ENCODE measurements around the gene SYNM. TPM values are rescaled to one million over a fixed set of nuclear protein-coding genes. Genes with fewer than 3 reads are reported as not detected.

SYNM gene
- total RNA-seq, 4 donors from 2014 or later, result 1,866 to 2,563 (median 2,454) TPM

DNA sequence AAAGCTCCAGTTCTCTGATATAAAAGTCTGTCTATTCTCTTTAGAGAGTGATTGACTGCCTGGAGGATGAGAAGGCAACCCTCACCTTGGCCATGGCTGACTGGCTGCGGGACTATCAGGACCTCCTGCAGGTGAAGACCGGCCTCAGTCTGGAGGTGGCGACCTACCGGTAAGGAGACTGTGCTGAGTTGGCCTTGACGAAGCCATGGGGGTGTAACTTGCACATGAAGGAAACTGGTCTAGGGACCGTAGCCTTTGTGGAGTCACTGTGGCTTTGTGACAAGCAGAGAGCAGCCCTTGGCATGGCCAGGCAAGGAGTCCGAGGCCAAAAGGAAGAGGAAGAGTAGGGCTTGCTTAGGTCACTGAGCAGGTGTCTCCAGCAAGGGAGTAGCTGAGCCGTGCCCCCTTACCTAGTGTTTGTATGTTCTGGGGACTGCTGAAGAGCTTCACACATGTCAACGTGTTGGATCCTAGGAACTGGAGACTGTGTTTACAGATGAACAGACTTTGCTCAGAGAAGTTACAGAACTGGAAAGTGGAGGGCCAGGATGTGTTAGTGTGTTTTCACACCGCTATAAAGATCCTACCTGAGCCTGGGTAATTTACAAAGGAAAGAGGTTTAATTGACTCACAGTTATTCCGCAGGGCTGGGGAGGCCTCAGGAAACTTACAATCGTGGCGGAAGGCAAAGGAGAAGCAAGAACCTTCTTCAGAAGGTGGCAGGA is 8.8 kb downstream of the SYNM start:
- 62% methylated on average over 13 of the region's 13 CpGs for WGBS
- H3K4me1 ChIP-seq, result peaks cover 65 to 100% (median 95%) of the 10 kb centered on the region in 4 donors
- DNase-seq (ENCODE audit: extremely low spot score), result no peak

DNA sequence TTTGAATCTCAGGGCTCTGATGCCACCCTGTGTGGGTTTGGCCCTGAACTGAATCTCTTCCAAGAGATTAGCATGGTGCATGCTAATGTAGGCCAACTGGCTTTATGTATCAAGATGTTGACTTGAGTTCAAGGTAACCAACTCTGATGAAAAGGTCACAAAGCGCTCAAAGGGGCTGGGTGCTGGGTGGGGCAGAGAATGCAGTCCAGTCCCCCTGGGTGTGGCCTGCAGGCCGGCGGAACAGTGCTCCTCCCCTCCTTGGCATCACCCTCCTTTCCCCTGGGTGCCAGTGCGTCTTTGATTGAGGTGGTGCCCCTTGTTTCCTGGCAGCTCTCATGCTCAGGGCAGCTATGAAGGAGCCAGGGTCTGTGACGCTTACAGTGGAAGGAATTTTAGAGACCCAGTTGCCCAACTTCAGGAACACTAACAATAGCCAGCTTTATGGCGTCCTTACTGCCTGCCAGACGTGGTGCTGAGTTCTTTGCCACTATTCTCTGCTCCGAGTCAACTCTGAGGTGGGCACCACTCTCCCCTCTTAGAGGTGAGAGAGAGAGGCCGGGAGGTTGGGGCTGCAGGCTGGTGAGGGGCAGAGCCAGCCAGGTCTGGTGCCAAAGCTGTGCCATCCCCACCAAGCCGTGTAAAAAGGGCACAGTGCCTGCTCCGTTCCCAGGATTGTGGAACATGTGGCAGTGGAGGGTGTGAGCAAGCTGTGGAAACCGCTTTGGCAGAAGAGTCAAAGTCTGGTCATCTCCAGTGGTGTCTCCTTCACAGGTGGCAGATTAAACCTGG is 9.8 kb downstream of the SYNM start:
- WGBS, result 49% methylated on average over 9 of the region's 12 CpGs
- Histone ChIP-seq H3K4me3 (peak overlapping the region in 1 of 4 donors; percentile 77), H3K4me1 (peaks cover 65 to 100% (median 98%) of the 10 kb centered on the region in 4 donors), H3K9me3 (no peaks in the 10 kb centered on the region), H3K36me3 (peaks cover 20 to 68% (median 50%) of the 10 kb centered on the region in 4 donors), H3K27ac (replicated peaks in 1 of 4) (peak overlapping the region; percentile 97 to 98 (median 98)), H3K27me3 (no peaks in the 10 kb centered on the region)
- no peak for DNase-seq (ENCODE audit: extremely low spot score)
- TF ChIP-seq POLR2AphosphoS5 (IDR thresholded peaks at IDR 0.05) (peak; percentile 36 to 85), EP300 (IDR thresholded peaks at IDR 0.05) (peak; percentile 68), POLR2A (IDR thresholded peaks at IDR 0.05; ENCODE audit: low read depth) (no peak)
- TF ChIP-seq, protein P1, sequence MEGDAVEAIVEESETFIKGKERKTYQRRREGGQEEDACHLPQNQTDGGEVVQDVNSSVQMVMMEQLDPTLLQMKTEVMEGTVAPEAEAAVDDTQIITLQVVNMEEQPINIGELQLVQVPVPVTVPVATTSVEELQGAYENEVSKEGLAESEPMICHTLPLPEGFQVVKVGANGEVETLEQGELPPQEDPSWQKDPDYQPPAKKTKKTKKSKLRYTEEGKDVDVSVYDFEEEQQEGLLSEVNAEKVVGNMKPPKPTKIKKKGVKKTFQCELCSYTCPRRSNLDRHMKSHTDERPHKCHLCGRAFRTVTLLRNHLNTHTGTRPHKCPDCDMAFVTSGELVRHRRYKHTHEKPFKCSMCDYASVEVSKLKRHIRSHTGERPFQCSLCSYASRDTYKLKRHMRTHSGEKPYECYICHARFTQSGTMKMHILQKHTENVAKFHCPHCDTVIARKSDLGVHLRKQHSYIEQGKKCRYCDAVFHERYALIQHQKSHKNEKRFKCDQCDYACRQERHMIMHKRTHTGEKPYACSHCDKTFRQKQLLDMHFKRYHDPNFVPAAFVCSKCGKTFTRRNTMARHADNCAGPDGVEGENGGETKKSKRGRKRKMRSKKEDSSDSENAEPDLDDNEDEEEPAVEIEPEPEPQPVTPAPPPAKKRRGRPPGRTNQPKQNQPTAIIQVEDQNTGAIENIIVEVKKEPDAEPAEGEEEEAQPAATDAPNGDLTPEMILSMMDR (IDR thresholded peaks at IDR 0.05), result no peak
- intact Hi-C loops (cut with DNase I), result no loop called here

More for the DNA sequence above, 8.8 kb downstream of the SYNM start:
- TF ChIP-seq, protein P1 (IDR thresholded peaks at IDR 0.05), result no peak
- TF ChIP-seq POLR2AphosphoS5 (IDR thresholded peaks at IDR 0.05), result peak; percentile 44 to 82
- H3K36me3 ChIP-seq, result peaks cover 11 to 66% (median 45%) of the 10 kb centered on the region in 4 donors
- peak overlapping the region in 3 of 4 donors; percentile 77 to 91 (median 88) for H3K4me3 ChIP-seq
- no peaks in the 10 kb centered on the region for H3K9me3 ChIP-seq
- H3K27me3 ChIP-seq, result no peaks in the 10 kb centered on the region
- peak overlapping the region; percentile 97 to 98 (median 98) for H3K27ac ChIP-seq (replicated peaks in 1 of 4)
- intact Hi-C loops (cut with DNase I), result no loop called here

DNA sequence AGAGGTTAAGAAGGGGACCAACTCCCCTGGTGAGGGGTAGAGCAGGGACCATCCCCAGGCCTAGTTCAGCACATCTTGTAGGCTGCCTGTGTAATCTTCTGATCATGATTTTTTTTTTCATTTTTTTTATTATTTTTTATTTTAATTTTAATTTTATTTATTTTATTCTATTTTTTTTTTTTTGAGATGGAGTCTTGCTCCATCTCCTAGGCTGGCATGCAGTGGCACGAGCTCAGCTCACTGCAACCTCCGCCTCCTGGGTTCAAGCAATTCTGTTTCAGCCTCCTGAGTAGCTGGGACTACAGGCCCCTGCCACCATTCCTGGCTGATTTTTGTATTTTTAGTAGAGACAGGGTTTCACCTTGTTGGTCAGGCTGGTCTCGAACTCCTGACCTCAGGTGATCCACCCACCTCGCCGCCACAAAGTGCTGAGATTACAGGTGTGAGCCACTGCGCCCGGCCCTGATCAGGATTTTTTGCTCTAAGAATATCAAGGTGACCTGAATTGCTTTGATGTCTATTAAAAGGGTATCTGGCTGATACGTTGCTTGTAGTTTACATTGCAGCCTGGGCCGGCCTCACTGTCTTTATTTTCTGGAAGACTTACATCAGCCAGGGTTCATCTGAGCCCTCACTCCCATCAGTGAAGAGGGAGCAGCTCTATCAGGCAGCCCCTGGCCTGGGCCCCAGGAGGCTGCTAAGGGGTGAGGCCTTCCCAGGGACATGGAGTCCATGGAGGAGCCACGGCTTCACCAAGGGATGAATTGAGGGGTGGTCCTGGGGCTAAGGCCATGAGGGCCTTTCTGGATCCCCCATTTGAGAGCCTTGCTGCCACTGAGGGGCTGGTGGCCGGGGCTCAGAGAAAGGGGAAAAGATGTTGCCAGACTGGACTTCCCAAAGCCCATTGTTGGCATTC is 10.7 kb downstream of the SYNM start:
- Histone ChIP-seq H3K27ac (replicated peaks in 1 of 4) (peak overlapping the region; percentile 97 to 98 (median 98)), H3K4me1 (peaks cover 66 to 100% (median 98%) of the 10 kb centered on the region in 4 donors)
- intact Hi-C loops (cut with DNase I), result no loop called here

DNA sequence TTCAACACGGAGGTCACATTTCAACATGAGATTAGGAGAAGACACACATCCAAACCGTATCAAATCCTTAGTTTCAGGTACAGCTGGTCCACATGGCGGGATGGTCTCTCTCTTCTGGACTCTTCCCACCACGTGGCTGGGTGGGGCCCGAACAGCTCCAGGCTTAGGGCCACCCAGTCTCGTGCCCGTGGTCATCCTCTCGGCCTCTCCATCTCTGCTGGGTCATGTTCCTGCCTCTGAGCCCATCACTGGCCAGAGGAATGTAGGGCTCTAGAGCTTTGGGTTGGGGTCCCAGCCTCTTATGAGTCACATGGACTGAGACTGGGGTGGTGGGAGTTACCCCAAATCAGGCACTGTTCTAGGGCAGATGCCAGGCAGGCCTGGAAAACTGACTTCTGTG is 12.2 kb downstream of the SYNM start:
- no peak for DNase-seq (ENCODE audit: extremely low spot score)
- peaks cover 20 to 77% (median 60%) of the 10 kb centered on the region in 4 donors for H3K36me3 ChIP-seq
- H3K4me1 ChIP-seq, result peaks cover 59 to 100% (median 98%) of the 10 kb centered on the region in 4 donors
- H3K27ac ChIP-seq (replicated peaks in 1 of 4), result peak overlapping the region; percentile 97 to 98 (median 98)
- no peaks in the 10 kb centered on the region for H3K9me3 ChIP-seq
- peak overlapping the region in 1 of 4 donors; percentile 10 for H3K4me3 ChIP-seq
- no peak for TF ChIP-seq EP300 (IDR thresholded peaks at IDR 0.05)
- TF ChIP-seq POLR2AphosphoS5 (IDR thresholded peaks at IDR 0.05), result peak; percentile 57 to 74
- H3K27me3 ChIP-seq, result no peaks in the 10 kb centered on the region
- WGBS, result 57% methylated on average over 7 of the region's 8 CpGs
- intact Hi-C loops (cut with DNase I), result no loop called here

More for the DNA sequence above, 10.7 kb downstream of the SYNM start:
- peaks cover 20 to 76% (median 56%) of the 10 kb centered on the region in 4 donors for H3K36me3 ChIP-seq
- no peaks in the 10 kb centered on the region for H3K9me3 ChIP-seq
- DNase-seq (ENCODE audit: extremely low spot score), result no peak
- no peaks in the 10 kb centered on the region for H3K27me3 ChIP-seq
- WGBS, result 71% methylated on average over 11 of the region's 11 CpGs
- TF ChIP-seq POLR2AphosphoS5 (IDR thresholded peaks at IDR 0.05), result peak in 1 of 2 donors; percentile 65
- no peak for TF ChIP-seq EP300 (IDR thresholded peaks at IDR 0.05)
- no peak for TF ChIP-seq POLR2A (IDR thresholded peaks at IDR 0.05; ENCODE audit: low read depth)
- TF ChIP-seq, protein P1 (IDR thresholded peaks at IDR 0.05), result no peak
- no peak overlapping the region for H3K4me3 ChIP-seq
